WTC11 (cell line): Measurements from ENCODE around the gene CHAT. TPM values are rescaled to one million over a fixed set of nuclear protein-coding genes. Genes with fewer than 3 reads are reported as not detected.

Experiments used
- ATAC-seq: fragments of 200-7000 bp; cut with Tn5 transposase; 2 replicates; pipeline ENCODE4 v1.10.0; 2021; ENCODE audit warnings: mild to moderate bottlenecking, moderate library complexity
- CTCF ChIA-PET: fragments of 300-600 bp; sonication (Branson Sonifier 250); formaldehyde crosslinking; loops from one replicate; lab custom pipeline; 2021; ENCODE audit warnings: antibody characterized with exemption; lab: Charles Lee
- POLR2A ChIA-PET: fragments of 350-600 bp; sonication (Branson Sonifier 250); formaldehyde crosslinking; loops from one replicate; lab custom pipeline; 2021; ENCODE audit warnings: antibody characterized with exemption; lab: Charles Lee
- DNase-seq: peaks from one replicate; pipeline ENCODE4 v3.0.0; 2021; ENCODE audit warnings: low spot score
- H3K27ac Mint-ChIP-seq: 2 replicates; pipeline ENCODE4 v1.8.0; 2021; ENCODE audit warnings: mixed read lengths
- H3K27me3 Mint-ChIP-seq: 2 replicates; pipeline ENCODE4 v1.8.0; 2021; ENCODE audit warnings: low read depth, mild to moderate bottlenecking, moderate library complexity, mixed read lengths
- H3K36me3 Mint-ChIP-seq: 2 replicates; pipeline ENCODE4 v1.8.0; 2021; ENCODE audit warnings: mixed read lengths
- H3K4me1 Mint-ChIP-seq: 2 replicates; pipeline ENCODE4 v1.8.0; 2022; ENCODE audit warnings: mixed read lengths
- H3K4me3 Mint-ChIP-seq: 2 replicates; pipeline ENCODE4 v1.8.0; 2021; ENCODE audit warnings: mild to moderate bottlenecking, moderate library complexity, mixed read lengths
- H3K9me3 Mint-ChIP-seq: 2 replicates; pipeline ENCODE4 v1.8.0; 2021; ENCODE audit warnings: mixed read lengths
- ATF3 ChIP-seq: sonication (generic); formaldehyde crosslinking; conservative IDR thresholded peaks from 2 replicates; pipeline ENCODE4 v1.8.1; 2022; ENCODE audit warnings: mild to moderate bottlenecking, missing genetic modification reagents
- CREB1 ChIP-seq: sonication (generic); formaldehyde crosslinking; IDR thresholded peaks from 2 replicates; pipeline ENCODE4 v1.8.0; 2023; ENCODE audit warnings: mild to moderate bottlenecking, missing genetic modification reagents
- CREM ChIP-seq: sonication (generic); formaldehyde crosslinking; IDR thresholded peaks from 2 replicates; pipeline ENCODE4 v1.8.1; 2022; ENCODE audit warnings: mild to moderate bottlenecking, missing genetic modification reagents, moderate library complexity
- CTCF ChIP-seq: fragments of 200-600 bp; IDR thresholded peaks from 2 replicates; pipeline ENCODE4 v1.8.0; 2022; ENCODE audit warnings: antibody characterized with exemption
- E2F4 ChIP-seq: sonication (generic); formaldehyde crosslinking; IDR thresholded peaks from 2 replicates; pipeline ENCODE4 v1.8.1; 2022; ENCODE audit warnings: low read depth, mild to moderate bottlenecking, moderate library complexity, missing genetic modification reagents, borderline replicate concordance
- ELF4 ChIP-seq: sonication (generic); formaldehyde crosslinking; IDR thresholded peaks from 2 replicates; pipeline ENCODE4 v1.8.1; 2022; ENCODE audit warnings: low read depth, mild to moderate bottlenecking, moderate library complexity, missing genetic modification reagents
- FOXK1 ChIP-seq: sonication (generic); formaldehyde crosslinking; IDR thresholded peaks from 2 replicates; pipeline ENCODE4 v1.8.0; 2022; ENCODE audit warnings: mild to moderate bottlenecking, moderate library complexity, missing genetic modification reagents
- FOXP4 ChIP-seq: sonication (generic); formaldehyde crosslinking; IDR thresholded peaks from 2 replicates; pipeline ENCODE4 v1.8.0; 2022; ENCODE audit warnings: mild to moderate bottlenecking, missing genetic modification reagents
- GABPB1 ChIP-seq: sonication (generic); formaldehyde crosslinking; IDR thresholded peaks from 2 replicates; pipeline ENCODE4 v1.8.1; 2023; ENCODE audit warnings: mild to moderate bottlenecking, missing genetic modification reagents
- JAZF1 ChIP-seq: fragments of 250-450 bp; sonication (Bioruptor Pico); IDR thresholded peaks from 2 replicates; pipeline ENCODE4 v1.9.0; 2021; ENCODE audit warnings: moderate library complexity, mild to moderate bottlenecking, inconsistent platforms
- JUN ChIP-seq: sonication (generic); formaldehyde crosslinking; IDR thresholded peaks from 2 replicates; pipeline ENCODE4 v1.8.0; 2023; ENCODE audit warnings: mild to moderate bottlenecking, missing genetic modification reagents
- PRDM15 ChIP-seq: sonication (generic); formaldehyde crosslinking; IDR thresholded peaks from 2 replicates; pipeline ENCODE4 v1.8.0; 2022; ENCODE audit warnings: missing genetic modification reagents
- RORB ChIP-seq: fragments of 250-450 bp; sonication (Bioruptor Pico); IDR thresholded peaks from 2 replicates; pipeline ENCODE4 v1.9.0; 2021; ENCODE audit warnings: mild to moderate bottlenecking
- SP1 ChIP-seq: sonication (generic); formaldehyde crosslinking; conservative IDR thresholded peaks from 2 replicates; pipeline ENCODE4 v1.8.1; 2022; ENCODE audit warnings: missing genetic modification reagents
- TEAD1 ChIP-seq: sonication (generic); formaldehyde crosslinking; IDR thresholded peaks from 2 replicates; pipeline ENCODE4 v1.8.0; 2022; ENCODE audit warnings: mild to moderate bottlenecking, missing genetic modification reagents
- ZSCAN18 ChIP-seq: fragments of 250-450 bp; sonication (Bioruptor Pico); IDR thresholded peaks from 2 replicates; pipeline ENCODE4 v2.1.2; 2022; ENCODE audit warnings: mild to moderate bottlenecking, moderate library complexity
- total RNA-seq: library from RNA; stranded (reverse); gene quantifications from 3 replicates; pipeline ENCODE4 v1.2.3, GENCODE V29; 2021
- TF ChIP-seq, protein P1 (sequence below): sonication (generic); formaldehyde crosslinking; IDR thresholded peaks from 2 replicates; pipeline ENCODE4 v1.8.1; 2023; ENCODE audit warnings: mild to moderate bottlenecking, missing genetic modification reagents, moderate library complexity
- TF ChIP-seq, protein P2 (sequence below): sonication (generic); formaldehyde crosslinking; conservative IDR thresholded peaks from 2 replicates; pipeline ENCODE4 v1.8.1; 2023; ENCODE audit warnings: mild to moderate bottlenecking, low read depth, missing genetic modification reagents, moderate library complexity

The CHAT gene
- total RNA-seq, 1 experiment from 2014 or later, result not detected

GRCh38 chr10:49643241-49644034, 29.6 kb downstream of the CHAT start:
- ChIA-PET POLR2A (no interaction called here), CTCF (interaction anchor here (1.0 kb wide), 1 partner anchor 101 kb away, joined by 3 read pairs; no protein-coding TSS in a partner anchor)
- Mint-ChIP-seq H3K4me1 (no peaks in the 10 kb centered on the region), H3K4me3 (no peak overlapping the region), H3K27me3 (peaks cover 9% of the 10 kb centered on the region), H3K9me3 (no peaks in the 10 kb centered on the region), H3K27ac (no peak overlapping the region), H3K36me3 (no peaks in the 10 kb centered on the region)
- ATAC-seq, result no peak
- no peak for DNase-seq
- TF ChIP-seq, protein P1, sequence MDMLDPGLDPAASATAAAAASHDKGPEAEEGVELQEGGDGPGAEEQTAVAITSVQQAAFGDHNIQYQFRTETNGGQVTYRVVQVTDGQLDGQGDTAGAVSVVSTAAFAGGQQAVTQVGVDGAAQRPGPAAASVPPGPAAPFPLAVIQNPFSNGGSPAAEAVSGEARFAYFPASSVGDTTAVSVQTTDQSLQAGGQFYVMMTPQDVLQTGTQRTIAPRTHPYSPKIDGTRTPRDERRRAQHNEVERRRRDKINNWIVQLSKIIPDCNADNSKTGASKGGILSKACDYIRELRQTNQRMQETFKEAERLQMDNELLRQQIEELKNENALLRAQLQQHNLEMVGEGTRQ (CRISPR knock-in tag), result no peak
- TF ChIP-seq CTCF, result no peak
- TF ChIP-seq FOXK1 (CRISPR knock-in tag), result no peak
- no peak for TF ChIP-seq RORB (CRISPR knock-in tag)
- TF ChIP-seq JUN (CRISPR knock-in tag), result no peak
- no peak for TF ChIP-seq TEAD1
- no peak for TF ChIP-seq E2F4 (CRISPR knock-in tag)
- no peak for TF ChIP-seq CREM (CRISPR knock-in tag)
- TF ChIP-seq, all 79 proteins: peak for 0

DNA sequence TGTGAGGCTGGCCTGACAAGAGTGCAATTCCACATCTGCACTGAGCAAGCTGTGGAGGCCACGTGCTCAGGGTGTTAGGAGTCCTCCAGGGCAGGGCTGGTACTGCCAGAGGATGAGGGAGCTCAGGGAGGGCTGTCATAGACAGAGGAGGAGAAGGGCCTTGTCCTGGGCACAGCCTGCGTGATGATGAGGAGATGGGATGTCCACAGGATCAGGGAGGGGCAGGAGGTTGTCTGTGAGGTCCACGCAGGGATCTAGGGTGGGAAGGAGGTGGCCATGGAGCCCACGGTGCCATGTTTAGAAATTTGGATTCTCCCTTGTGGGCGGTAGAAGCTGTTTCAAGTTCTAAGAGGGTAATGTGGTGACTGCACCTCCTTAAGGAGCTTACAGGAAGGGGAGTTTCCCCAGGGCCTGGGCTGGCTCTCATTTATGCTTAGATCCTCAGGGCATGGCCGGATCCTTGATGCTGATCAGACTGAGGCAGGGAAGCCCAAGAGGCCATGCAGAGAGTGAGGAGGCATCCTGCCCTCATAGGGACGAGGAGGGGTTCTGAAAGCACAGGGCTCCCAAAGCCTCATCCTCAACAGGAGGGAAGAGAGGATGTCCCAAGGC, 30.3 kb downstream of the CHAT start:
- ATAC-seq (no peak), DNase-seq (peak; percentile 2)
- H3K27me3 Mint-ChIP-seq, result peaks cover 13% of the 10 kb centered on the region
- POLR2A ChIA-PET, result no interaction called here
- H3K4me1 Mint-ChIP-seq, result peaks cover 4% of the 10 kb centered on the region
- H3K36me3 Mint-ChIP-seq, result no peaks in the 10 kb centered on the region
- no peak overlapping the region for H3K4me3 Mint-ChIP-seq
- CTCF ChIA-PET, result interaction anchor here (1.0 kb wide), 1 partner anchor 100 kb away, joined by 3 read pairs; no protein-coding TSS in a partner anchor
- H3K27ac Mint-ChIP-seq, result 0 out of 2 replicates have a peak overlapping the region, but pooled peaks have one; percentile 29
- no peaks in the 10 kb centered on the region for H3K9me3 Mint-ChIP-seq
- TF ChIP-seq FOXP4 (no peak), GABPB1 (CRISPR knock-in tag) (no peak), CREB1 (CRISPR knock-in tag) (no peak), PRDM15 (no peak), JAZF1 (CRISPR knock-in tag) (no peak), SP1 (CRISPR knock-in tag) (no peak), ATF3 (CRISPR knock-in tag) (no peak), ZSCAN18 (CRISPR knock-in tag) (no peak), ELF4 (CRISPR knock-in tag) (no peak)
- TF ChIP-seq, protein P2, sequence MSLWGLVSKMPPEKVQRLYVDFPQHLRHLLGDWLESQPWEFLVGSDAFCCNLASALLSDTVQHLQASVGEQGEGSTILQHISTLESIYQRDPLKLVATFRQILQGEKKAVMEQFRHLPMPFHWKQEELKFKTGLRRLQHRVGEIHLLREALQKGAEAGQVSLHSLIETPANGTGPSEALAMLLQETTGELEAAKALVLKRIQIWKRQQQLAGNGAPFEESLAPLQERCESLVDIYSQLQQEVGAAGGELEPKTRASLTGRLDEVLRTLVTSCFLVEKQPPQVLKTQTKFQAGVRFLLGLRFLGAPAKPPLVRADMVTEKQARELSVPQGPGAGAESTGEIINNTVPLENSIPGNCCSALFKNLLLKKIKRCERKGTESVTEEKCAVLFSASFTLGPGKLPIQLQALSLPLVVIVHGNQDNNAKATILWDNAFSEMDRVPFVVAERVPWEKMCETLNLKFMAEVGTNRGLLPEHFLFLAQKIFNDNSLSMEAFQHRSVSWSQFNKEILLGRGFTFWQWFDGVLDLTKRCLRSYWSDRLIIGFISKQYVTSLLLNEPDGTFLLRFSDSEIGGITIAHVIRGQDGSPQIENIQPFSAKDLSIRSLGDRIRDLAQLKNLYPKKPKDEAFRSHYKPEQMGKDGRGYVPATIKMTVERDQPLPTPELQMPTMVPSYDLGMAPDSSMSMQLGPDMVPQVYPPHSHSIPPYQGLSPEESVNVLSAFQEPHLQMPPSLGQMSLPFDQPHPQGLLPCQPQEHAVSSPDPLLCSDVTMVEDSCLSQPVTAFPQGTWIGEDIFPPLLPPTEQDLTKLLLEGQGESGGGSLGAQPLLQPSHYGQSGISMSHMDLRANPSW (CRISPR knock-in tag), result no peak
